Stimulated activated CD4-positive, alpha-beta T cell treated with anti-CD3 and anti-CD28 coated beads, Interleukin-12 subunit alpha, Interleukin-12 subunit beta, amount 100 ng/mL, for 48 hours (primary cell): Measurements from ENCODE around the gene IMMT.
"Not testable (repeated sequence)": the region's sequence is repeated elsewhere in the genome, so short reads cannot be mapped to it uniquely, and the experiment has no call there.

Source experiments
- DNase-seq, 3 donors: peaks; one replicate each; pipeline ENCODE4 v3.0.0-alpha.2; 2020; ENCODE audit warnings: low read depth in 2 of 3, low spot score in 1 of 3

Gene IMMT

GRCh38 chr2:86202336-86202692 lies 7.1 kb upstream of the IMMT start:
- DNase-seq, result no peak

- no peak for DNase-seq
These were observed 6.5 kb upstream of the IMMT start for GRCh38 chr2:86201671-86202335.

GRCh38 chr2:86200564-86200963 lies 5.3 kb upstream of the IMMT start:
- not testable (repeated sequence) for DNase-seq

- DNase-seq, result no peak
These were observed 4.5 kb upstream of the IMMT start for GRCh38 chr2:86199834-86200177.

GRCh38 chr2:86195808-86196387 lies 636 bp upstream of the IMMT start:
- DNase-seq, result no peak

GRCh38 chr2:86194751-86195054 lies 559 bp downstream of the IMMT start:
- peak in 1 of 3 donors; percentile 88 for DNase-seq

- DNase-seq, result no peak
These were observed 1.2 kb downstream of the IMMT start for GRCh38 chr2:86193901-86194567.

- DNase-seq, result no peak
These were observed 5.4 kb downstream of the IMMT start for GRCh38 chr2:86189782-86190416.

- no peak for DNase-seq
These were observed 8.8 kb downstream of the IMMT start for GRCh38 chr2:86186431-86186830.

GRCh38 chr2:86185517-86186212 lies 9.6 kb downstream of the IMMT start:
- DNase-seq, result no peak

- DNase-seq, result no peak
These were observed 18.7 kb downstream of the IMMT start for GRCh38 chr2:86176597-86176996.

- no peak for DNase-seq
These were observed 19.4 kb downstream of the IMMT start for GRCh38 chr2:86175828-86176227.

- no peak for DNase-seq
These were observed 20.8 kb downstream of the IMMT start for GRCh38 chr2:86174445-86174844.

GRCh38 chr2:86172610-86173009 lies 22.7 kb downstream of the IMMT start:
- no peak for DNase-seq

GRCh38 chr2:86171295-86171694 lies 24.0 kb downstream of the IMMT start:
- no peak for DNase-seq

GRCh38 chr2:86170449-86170848 lies 24.8 kb downstream of the IMMT start:
- no peak for DNase-seq

- DNase-seq, result no peak
These were observed 34.9 kb downstream of the IMMT start for GRCh38 chr2:86160156-86160952.

- DNase-seq, result no peak
These were observed 37.0 kb downstream of the IMMT start for GRCh38 chr2:86158286-86158685.

GRCh38 chr2:86157009-86157556 lies 38.2 kb downstream of the IMMT start:
- DNase-seq, result no peak

GRCh38 chr2:86150502-86150901 lies 44.8 kb downstream of the IMMT start:
- DNase-seq, result no peak

- no peak for DNase-seq
These were observed 47.5 kb downstream of the IMMT start for GRCh38 chr2:86147793-86148192.
